Measurements from ENCODE around the gene SAMMSON. TPM values are rescaled to one million over a fixed set of nuclear protein-coding genes. Genes with fewer than 3 reads are reported as not detected.

SAMMSON gene
- total RNA-seq, 1 experiment from 2014 or later = not detected

DNA sequence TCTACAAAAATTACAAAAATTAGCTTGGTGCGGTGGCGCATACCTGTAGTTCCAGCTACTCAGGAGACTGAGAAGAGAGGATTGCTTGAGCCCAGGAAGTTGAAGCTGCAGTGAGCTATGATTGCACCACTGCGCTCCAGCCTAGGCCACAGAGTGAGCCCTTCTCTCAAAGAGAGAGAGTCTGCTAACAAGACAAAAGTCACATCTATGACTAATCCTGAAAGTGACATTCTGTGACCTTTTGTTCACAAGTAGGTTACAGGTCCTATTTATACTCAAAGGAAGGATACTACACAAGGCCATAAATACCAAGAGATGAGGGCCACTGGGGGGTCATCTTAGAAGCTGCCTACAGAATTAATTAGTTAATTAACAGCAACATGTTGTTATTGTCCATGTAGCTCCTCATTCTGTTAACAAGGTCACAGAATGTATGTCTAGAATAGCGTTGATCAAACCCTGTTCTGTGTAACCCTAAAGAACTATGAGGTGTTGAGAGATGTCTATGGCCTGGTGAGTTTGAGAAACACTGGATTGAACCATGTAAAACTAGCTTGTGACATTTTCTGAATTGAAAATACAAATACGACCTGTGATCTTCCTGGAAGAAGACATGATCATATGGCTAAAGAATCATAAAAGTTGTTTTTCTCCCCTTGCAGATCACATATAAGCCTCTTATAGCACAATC is 97.0 kb downstream of the SAMMSON start:
- intact Hi-C loops (cut with micrococcal nuclease) = loop anchor here (10.0 kb wide), 1 partner anchor 438 kb away; no protein-coding TSS in a partner anchor
- no peaks in the 10 kb centered on the region for H3K36me3 Mint-ChIP-seq (ENCODE audit: insufficient read depth, unreplicated experiment)

DNA sequence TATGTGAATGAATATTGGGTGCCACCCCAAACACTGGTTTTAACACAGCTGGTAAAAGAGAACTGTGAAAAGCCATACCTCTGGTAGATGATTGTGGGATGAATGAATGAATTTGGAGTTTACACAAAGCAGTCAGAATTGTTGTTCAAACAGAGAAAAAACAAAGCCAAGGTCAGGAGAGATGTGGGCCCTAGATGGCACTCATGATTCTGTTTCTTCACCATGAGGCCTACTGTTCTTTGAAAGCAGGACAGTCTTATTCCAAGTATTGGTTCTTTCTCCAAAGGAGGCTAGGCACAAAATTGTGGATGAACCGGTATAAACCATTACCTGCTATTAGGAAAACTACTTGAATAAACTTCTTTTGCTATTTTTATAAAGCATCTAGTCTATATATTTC is 97.6 kb downstream of the SAMMSON start:
- Mint-ChIP-seq H3K4me3 (ENCODE audit: unreplicated experiment) (no peak overlapping the region), H3K9me3 (ENCODE audit: unreplicated experiment) (no peaks in the 10 kb centered on the region), H3K27ac (ENCODE audit: low read depth, unreplicated experiment) (no peak overlapping the region), H3K27me3 (ENCODE audit: insufficient read depth, unreplicated experiment) (peaks cover 50% of the 10 kb centered on the region), H3K36me3 (ENCODE audit: insufficient read depth, unreplicated experiment) (no peaks in the 10 kb centered on the region), H3K4me1 (ENCODE audit: insufficient read depth, unreplicated experiment) (no peaks in the 10 kb centered on the region)
- no TSS peak for BruUV-seq (replicated peaks)
- CTCF ChIA-PET = no interaction called here
- intact Hi-C loops (cut with micrococcal nuclease) = loop anchor here (10.0 kb wide), 1 partner anchor 438 kb away; no protein-coding TSS in a partner anchor
- POLR2A ChIA-PET = no interaction called here
- TF ChIP-seq, protein P1, sequence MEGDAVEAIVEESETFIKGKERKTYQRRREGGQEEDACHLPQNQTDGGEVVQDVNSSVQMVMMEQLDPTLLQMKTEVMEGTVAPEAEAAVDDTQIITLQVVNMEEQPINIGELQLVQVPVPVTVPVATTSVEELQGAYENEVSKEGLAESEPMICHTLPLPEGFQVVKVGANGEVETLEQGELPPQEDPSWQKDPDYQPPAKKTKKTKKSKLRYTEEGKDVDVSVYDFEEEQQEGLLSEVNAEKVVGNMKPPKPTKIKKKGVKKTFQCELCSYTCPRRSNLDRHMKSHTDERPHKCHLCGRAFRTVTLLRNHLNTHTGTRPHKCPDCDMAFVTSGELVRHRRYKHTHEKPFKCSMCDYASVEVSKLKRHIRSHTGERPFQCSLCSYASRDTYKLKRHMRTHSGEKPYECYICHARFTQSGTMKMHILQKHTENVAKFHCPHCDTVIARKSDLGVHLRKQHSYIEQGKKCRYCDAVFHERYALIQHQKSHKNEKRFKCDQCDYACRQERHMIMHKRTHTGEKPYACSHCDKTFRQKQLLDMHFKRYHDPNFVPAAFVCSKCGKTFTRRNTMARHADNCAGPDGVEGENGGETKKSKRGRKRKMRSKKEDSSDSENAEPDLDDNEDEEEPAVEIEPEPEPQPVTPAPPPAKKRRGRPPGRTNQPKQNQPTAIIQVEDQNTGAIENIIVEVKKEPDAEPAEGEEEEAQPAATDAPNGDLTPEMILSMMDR (IDR thresholded peaks at IDR 0.05; ENCODE audit: unreplicated experiment) = no peak
- no peak for DNase-seq (ENCODE audit: unreplicated experiment)

More for the DNA sequence above, 97.0 kb downstream of the SAMMSON start:
- Mint-ChIP-seq H3K27me3 (ENCODE audit: insufficient read depth, unreplicated experiment) (peaks cover 50% of the 10 kb centered on the region), H3K9me3 (ENCODE audit: unreplicated experiment) (no peaks in the 10 kb centered on the region), H3K4me3 (ENCODE audit: unreplicated experiment) (no peak overlapping the region), H3K4me1 (ENCODE audit: insufficient read depth, unreplicated experiment) (no peaks in the 10 kb centered on the region), H3K27ac (ENCODE audit: low read depth, unreplicated experiment) (no peak overlapping the region)
- ChIA-PET CTCF (interaction anchor here (0.8 kb wide), 2 partner anchors 9 to 14 kb away, joined by 3 to 5 read pairs; no protein-coding TSS in a partner anchor), POLR2A (no interaction called here)
- DNase-seq (ENCODE audit: unreplicated experiment) = no peak
- TF ChIP-seq, protein P1 (IDR thresholded peaks at IDR 0.05; ENCODE audit: unreplicated experiment) = no peak
- no TSS peak for BruUV-seq (replicated peaks)

DNA sequence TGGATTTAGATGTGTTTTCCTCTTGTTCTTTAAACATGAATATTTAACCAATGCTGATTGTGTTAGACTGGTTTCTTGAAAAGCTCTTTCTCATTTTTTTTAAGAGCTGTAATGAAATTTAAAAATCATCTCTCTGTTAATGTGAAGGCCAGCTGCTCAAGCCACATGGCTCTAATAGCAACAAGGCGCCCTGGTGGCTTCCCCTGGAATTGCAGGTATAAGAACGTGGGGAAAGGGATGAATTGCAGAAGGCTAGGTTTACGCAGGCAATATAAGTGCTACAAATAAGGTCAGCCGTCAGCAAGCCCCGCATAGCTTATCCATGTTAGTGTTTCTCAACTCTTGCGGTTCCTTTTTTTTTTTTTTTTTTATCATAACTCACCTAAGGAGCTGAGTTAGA is 108.5 kb downstream of the SAMMSON start:
- H3K36me3 Mint-ChIP-seq (ENCODE audit: insufficient read depth, unreplicated experiment) = no peaks in the 10 kb centered on the region
- H3K4me3 Mint-ChIP-seq (ENCODE audit: unreplicated experiment) = no peak overlapping the region
- no peak overlapping the region for H3K27ac Mint-ChIP-seq (ENCODE audit: low read depth, unreplicated experiment)
- peak; percentile 53 for DNase-seq (ENCODE audit: unreplicated experiment)
- H3K4me1 Mint-ChIP-seq (ENCODE audit: insufficient read depth, unreplicated experiment) = no peaks in the 10 kb centered on the region
- no peaks in the 10 kb centered on the region for H3K9me3 Mint-ChIP-seq (ENCODE audit: unreplicated experiment)
- ChIA-PET POLR2A (no interaction called here), CTCF (interaction anchor here (0.6 to 3.2 kb wide), 5 partner anchors 11 to 49 kb away, joined by 3 to 19 read pairs (median 4); no protein-coding TSS in a partner anchor)
- H3K27me3 Mint-ChIP-seq (ENCODE audit: insufficient read depth, unreplicated experiment) = peaks cover 74% of the 10 kb centered on the region
- intact Hi-C loops (cut with micrococcal nuclease) = no loop called here
- no TSS peak for BruUV-seq (replicated peaks)
- TF ChIP-seq, protein P1 (IDR thresholded peaks at IDR 0.05; ENCODE audit: unreplicated experiment) = peak; percentile 31

DNA sequence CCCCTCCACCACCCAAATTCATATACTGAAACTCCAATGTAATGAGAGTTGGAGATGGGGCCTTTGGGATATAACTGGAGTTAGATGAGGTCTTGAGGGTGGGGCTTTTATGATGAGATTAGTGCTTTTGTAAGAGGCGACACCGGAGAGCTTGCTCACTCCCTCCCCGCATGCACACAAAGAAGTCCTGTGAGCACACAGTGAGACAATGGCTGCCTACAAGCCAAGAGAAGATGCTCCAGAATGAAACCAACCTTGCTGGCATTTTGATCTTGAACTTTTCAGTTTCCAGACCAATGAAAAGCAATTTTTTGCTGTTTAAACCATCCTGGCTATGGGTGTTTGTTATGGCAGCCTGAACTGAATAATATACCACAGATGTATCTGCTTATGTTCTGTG is 109.0 kb downstream of the SAMMSON start:
- Mint-ChIP-seq H3K4me1 (ENCODE audit: insufficient read depth, unreplicated experiment) (no peaks in the 10 kb centered on the region), H3K27ac (ENCODE audit: low read depth, unreplicated experiment) (no peak overlapping the region), H3K36me3 (ENCODE audit: insufficient read depth, unreplicated experiment) (no peaks in the 10 kb centered on the region), H3K27me3 (ENCODE audit: insufficient read depth, unreplicated experiment) (peaks cover 74% of the 10 kb centered on the region), H3K4me3 (ENCODE audit: unreplicated experiment) (no peak overlapping the region), H3K9me3 (ENCODE audit: unreplicated experiment) (no peaks in the 10 kb centered on the region)
- TF ChIP-seq, protein P1 (IDR thresholded peaks at IDR 0.05; ENCODE audit: unreplicated experiment) = no peak
- intact Hi-C loops (cut with micrococcal nuclease) = no loop called here
- DNase-seq (ENCODE audit: unreplicated experiment) = no peak
- BruUV-seq (replicated peaks) = no TSS peak
- CTCF ChIA-PET = interaction anchor here (0.6 to 3.2 kb wide), 4 partner anchors 10 to 50 kb away, joined by 3 to 19 read pairs (median 4); no protein-coding TSS in a partner anchor
- POLR2A ChIA-PET = no interaction called here

All from MCF 10A (cell line).